H9 (cell line): Measurements from ENCODE around the gene UGT1A6. TPM values are rescaled to one million over a fixed set of nuclear protein-coding genes. Genes with fewer than 3 reads are reported as not detected.

ENCODE experiments used
- DNase-seq: peaks from one replicate; pipeline ENCODE4 v3.0.0-alpha.2; 2017
- H2AFZ ChIP-seq: one replicate; pipeline ENCODE4 v1.6.1; 2013; ENCODE audit warnings: mild to moderate bottlenecking, low read length, control low read depth, moderate library complexity
- H2AK5ac ChIP-seq: 2 replicates; pipeline ENCODE4 v1.6.1; 2013; ENCODE audit warnings: low read length, control low read depth, mixed read lengths; ENCODE audit not compliant: insufficient read length
- H2BK120ac ChIP-seq: one replicate; pipeline ENCODE4 v1.6.1; 2013; ENCODE audit warnings: low read depth, mild to moderate bottlenecking, low read length, control low read depth, inconsistent platforms; ENCODE audit not compliant: poor library complexity, severe bottlenecking
- H2BK12ac ChIP-seq: 2 replicates; pipeline ENCODE4 v1.6.1; 2013; ENCODE audit warnings: low read length, control low read depth, mixed read lengths, low read depth; ENCODE audit not compliant: insufficient read length
- H2BK15ac ChIP-seq: 2 replicates; pipeline ENCODE4 v1.6.1; 2013; ENCODE audit warnings: low read depth, low read length, control low read depth
- H2BK20ac ChIP-seq: one replicate; pipeline ENCODE4 v1.6.1; 2013; ENCODE audit warnings: low read depth, mild to moderate bottlenecking, low read length, control low read depth, inconsistent platforms; ENCODE audit not compliant: poor library complexity, severe bottlenecking
- H2BK5ac ChIP-seq: 2 replicates; pipeline ENCODE4 v1.6.1; 2013; ENCODE audit warnings: low read length, control low read depth, mixed read lengths; ENCODE audit not compliant: insufficient read length
- H3K14ac ChIP-seq: 2 replicates; pipeline ENCODE4 v1.6.1; 2013; ENCODE audit warnings: low read length, control low read depth; ENCODE audit not compliant: insufficient read depth
- H3K18ac ChIP-seq: 2 replicates; pipeline ENCODE4 v1.6.1; 2013; ENCODE audit warnings: low read depth, mild to moderate bottlenecking, mixed read lengths, low read length, control low read depth; ENCODE audit not compliant: insufficient read length
- H3K23ac ChIP-seq: 2 replicates; pipeline ENCODE4 v1.6.1; 2013; ENCODE audit warnings: low read length, control low read depth, mixed read lengths, low read depth; ENCODE audit not compliant: insufficient read length
- H3K23me2 ChIP-seq: 2 replicates; pipeline ENCODE4 v1.6.1; 2013; ENCODE audit warnings: low read depth, mild to moderate bottlenecking, mixed read lengths, low read length, control low read depth; ENCODE audit not compliant: insufficient read length, poor library complexity, severe bottlenecking
- H3K27ac ChIP-seq: 2 replicates; pipeline ENCODE4 v1.5.1; 2013; ENCODE audit warnings: low read length, control low read depth, mixed read lengths, low read depth; ENCODE audit not compliant: insufficient read length
- H3K27me3 ChIP-seq: 2 replicates; pipeline ENCODE4 v1.6.1; 2013; ENCODE audit warnings: low read length, control low read depth, inconsistent platforms; ENCODE audit not compliant: insufficient read depth
- H3K4ac ChIP-seq: 2 replicates; pipeline ENCODE4 v1.6.1; 2013; ENCODE audit warnings: low read depth, mild to moderate bottlenecking, control low read depth, inconsistent platforms, low read length, moderate library complexity
- H3K4me1 ChIP-seq: 2 replicates; pipeline ENCODE4 v1.6.1; 2013; ENCODE audit warnings: low read length, control low read depth, inconsistent platforms; ENCODE audit not compliant: insufficient read depth
- H3K4me2 ChIP-seq: 2 replicates; pipeline ENCODE4 v1.6.1; 2013; ENCODE audit warnings: low read length, control low read depth, mixed read lengths; ENCODE audit not compliant: insufficient read length, insufficient read depth
- H3K56ac ChIP-seq: 2 replicates; pipeline ENCODE4 v1.6.1; 2013; ENCODE audit warnings: low read depth, mild to moderate bottlenecking, mixed read lengths, low read length, control low read depth; ENCODE audit not compliant: insufficient read length
- H3K79me1 ChIP-seq: 2 replicates; pipeline ENCODE4 v1.6.1; 2013; ENCODE audit warnings: low read depth, mild to moderate bottlenecking, moderate library complexity, low read length, control low read depth, inconsistent platforms; ENCODE audit not compliant: insufficient read depth, poor library complexity, severe bottlenecking
- H3K79me2 ChIP-seq: 2 replicates; pipeline ENCODE4 v1.6.1; 2013; ENCODE audit warnings: low read length, control low read depth, inconsistent platforms; ENCODE audit not compliant: insufficient read depth
- H3K9ac ChIP-seq: 2 replicates; pipeline ENCODE4 v1.6.1; 2013; ENCODE audit warnings: low read length, control low read depth, mixed read lengths; ENCODE audit not compliant: insufficient read length; ENCODE audit errors: extremely low read depth
- H3K9me3 ChIP-seq: one replicate; pipeline ENCODE4 v1.6.1; 2013; ENCODE audit warnings: low read depth, low read length, inconsistent platforms; ENCODE audit not compliant: control insufficient read depth
- H3T11ph ChIP-seq: one replicate; pipeline ENCODE4 v1.6.1; 2013; ENCODE audit warnings: mild to moderate bottlenecking, low read length, control low read depth, inconsistent platforms
- H4K20me1 ChIP-seq: one replicate; pipeline ENCODE4 v1.6.1; 2013; ENCODE audit not compliant: control insufficient read depth, insufficient read length, insufficient read depth
- H4K5ac ChIP-seq: 2 replicates; pipeline ENCODE4 v1.6.1; 2013; ENCODE audit warnings: low read depth, mild to moderate bottlenecking, mixed read lengths, low read length, control low read depth; ENCODE audit not compliant: insufficient read length
- H4K8ac ChIP-seq: replicated peaks from 2 replicates; pipeline ENCODE4 v1.6.1; 2013; ENCODE audit warnings: low read length, control low read depth, mixed read lengths, low read depth; ENCODE audit not compliant: insufficient read length
- H4K91ac ChIP-seq: 2 replicates; pipeline ENCODE4 v1.6.1; 2013; ENCODE audit warnings: low read depth, mild to moderate bottlenecking, moderate library complexity, mixed read lengths, low read length, control low read depth; ENCODE audit not compliant: insufficient read length
- H3K27ac Mint-ChIP-seq, 3 experiments: 2 replicates in 2 of 3; 3 replicates in 1 of 3; pipeline ENCODE4 v1.8.0; 2020 to 2021; ENCODE audit warnings: mixed read lengths in 3 of 3, mild to moderate bottlenecking in 1 of 3, moderate library complexity in 1 of 3
- H3K27me3 Mint-ChIP-seq: 2 replicates; pipeline ENCODE4 v1.8.0; 2021; ENCODE audit warnings: low read depth, mild to moderate bottlenecking, moderate library complexity, mixed read lengths
- H3K36me3 Mint-ChIP-seq, 3 experiments: 2 replicates in 2 of 3; 3 replicates in 1 of 3; pipeline ENCODE4 v1.8.0; 2020 to 2021; ENCODE audit warnings: low read depth in 3 of 3, mixed read lengths in 3 of 3; ENCODE audit not compliant: insufficient read depth in 1 of 3
- H3K4me1 Mint-ChIP-seq, 2 experiments: 2 replicates each; pipeline ENCODE4 v1.8.0; 2020; ENCODE audit warnings: mixed read lengths in 2 of 2
- H3K4me3 Mint-ChIP-seq, 2 experiments: 2 replicates in 1 of 2; 3 replicates in 1 of 2; pipeline ENCODE4 v1.8.0; 2020 to 2021; ENCODE audit warnings: mild to moderate bottlenecking in 2 of 2, mixed read lengths in 2 of 2, moderate library complexity in 1 of 2
- H3K9me3 Mint-ChIP-seq, 2 experiments: 2 replicates in 1 of 2; 3 replicates in 1 of 2; pipeline ENCODE4 v1.8.0; 2020; ENCODE audit warnings: mild to moderate bottlenecking in 2 of 2, mixed read lengths in 2 of 2, moderate library complexity in 1 of 2
- WGBS: extraction: QIAGEN DNeasy Blood & Tissue Kit; methylation state at CpG from one replicate; pipeline ENCODE4 v1.1.7; 2013; ENCODE audit warnings: missing lambda C conversion rate, low lambda C conversion rate, mixed read lengths; ENCODE audit not compliant: insufficient read length; ENCODE audit errors: extremely low coverage; 5-methylcytosine and 5-hydroxymethylcytosine counted together
- total RNA-seq: library from RNA; stranded (reverse); gene quantifications from 2 replicates; pipeline ENCODE4 v1.2.1, GENCODE V29; 2021
- TF ChIP-seq, protein P1 (sequence below): fragments of 200-600 bp; sonication (generic); conservative IDR thresholded peaks from 3 replicates; pipeline ENCODE4 v1.8.0; 2021; ENCODE audit warnings: antibody characterized with exemption, mild to moderate bottlenecking

UGT1A6 gene
- total RNA-seq, 1 experiment from 2014 or later: not detected

GRCh38 chr2:233795735-233796171 lies 103.1 kb downstream of the UGT1A6 start:
- peak; percentile 20 for DNase-seq
- Histone ChIP-seq H4K20me1 (no peaks in the 10 kb centered on the region), H2BK12ac (no peak overlapping the region), H3K79me1 (no peaks in the 10 kb centered on the region), H4K8ac (no peak overlapping the region), H3K4me2 (no peak overlapping the region), H4K91ac (no peak overlapping the region), H3T11ph (no peak overlapping the region), H2AK5ac (no peak overlapping the region), H2BK120ac (no peak overlapping the region), H3K4me1 (no peaks in the 10 kb centered on the region), H3K4ac (no peak overlapping the region), H2BK20ac (no peak overlapping the region), H3K27ac (no peak overlapping the region), H3K9me3 (no peaks in the 10 kb centered on the region), H3K79me2 (no peaks in the 10 kb centered on the region), H3K23ac (no peak overlapping the region), H2AFZ (no peak overlapping the region), H3K27me3 (no peaks in the 10 kb centered on the region), H3K9ac (no peak overlapping the region), H2BK5ac (no peak overlapping the region), H3K14ac (no peak overlapping the region), H2BK15ac (no peak overlapping the region), H3K56ac (no peak overlapping the region), H3K23me2 (no peaks in the 10 kb centered on the region), H3K18ac (no peak overlapping the region), H4K5ac (no peak overlapping the region)
- peaks cover 13% of the 10 kb centered on the region for H3K27me3 Mint-ChIP-seq
- H3K9me3 Mint-ChIP-seq: peaks cover 8 to 9% of the 10 kb centered on the region in 2 experiments
- WGBS: no CpG with 5 or more reads among the region's 13 CpGs
- TF ChIP-seq, protein P1, sequence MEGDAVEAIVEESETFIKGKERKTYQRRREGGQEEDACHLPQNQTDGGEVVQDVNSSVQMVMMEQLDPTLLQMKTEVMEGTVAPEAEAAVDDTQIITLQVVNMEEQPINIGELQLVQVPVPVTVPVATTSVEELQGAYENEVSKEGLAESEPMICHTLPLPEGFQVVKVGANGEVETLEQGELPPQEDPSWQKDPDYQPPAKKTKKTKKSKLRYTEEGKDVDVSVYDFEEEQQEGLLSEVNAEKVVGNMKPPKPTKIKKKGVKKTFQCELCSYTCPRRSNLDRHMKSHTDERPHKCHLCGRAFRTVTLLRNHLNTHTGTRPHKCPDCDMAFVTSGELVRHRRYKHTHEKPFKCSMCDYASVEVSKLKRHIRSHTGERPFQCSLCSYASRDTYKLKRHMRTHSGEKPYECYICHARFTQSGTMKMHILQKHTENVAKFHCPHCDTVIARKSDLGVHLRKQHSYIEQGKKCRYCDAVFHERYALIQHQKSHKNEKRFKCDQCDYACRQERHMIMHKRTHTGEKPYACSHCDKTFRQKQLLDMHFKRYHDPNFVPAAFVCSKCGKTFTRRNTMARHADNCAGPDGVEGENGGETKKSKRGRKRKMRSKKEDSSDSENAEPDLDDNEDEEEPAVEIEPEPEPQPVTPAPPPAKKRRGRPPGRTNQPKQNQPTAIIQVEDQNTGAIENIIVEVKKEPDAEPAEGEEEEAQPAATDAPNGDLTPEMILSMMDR: no peak
- peaks cover 0 to 4% (median 2%) of the 10 kb centered on the region in 3 experiments; a peak in 3 of 7 replicates for H3K36me3 Mint-ChIP-seq
- H3K27ac Mint-ChIP-seq: peak overlapping the region in 1 of 3 experiments; percentile 77; a peak in 1 of 7 replicates
- no peak overlapping the region for H3K4me3 Mint-ChIP-seq
- H3K4me1 Mint-ChIP-seq: peaks cover 2 to 4% of the 10 kb centered on the region in 2 experiments; a peak in 3 of 4 replicates
